DOHH2 (cell line): ENCODE results near the gene CENPP.

Experiments
- CTCF ChIP-seq: fragments of 200-600 bp; sonication (generic); IDR thresholded peaks from one replicate; pipeline ENCODE4 v1.5.1; 2014; ENCODE audit warnings: antibody characterized with exemption, mild to moderate bottlenecking, low read depth, low read length; ENCODE audit not compliant: poor library complexity, severe bottlenecking
- EZH2phosphoT487 ChIP-seq: fragments of 200-600 bp; sonication (generic); IDR thresholded peaks from 2 replicates; pipeline ENCODE4 v1.6.1; 2017; ENCODE audit warnings: borderline replicate concordance, mild to moderate bottlenecking, antibody characterized with exemption, low read length, moderate library complexity, mixed read lengths

GRCh38 chr9:92384375-92384774 lies 58.6 kb downstream of the CENPP start:
- TF ChIP-seq CTCF = no peak
- TF ChIP-seq EZH2phosphoT487 = no peak
